HL-60 (cell line): ENCODE measurements around the gene ADH1C.

ENCODE experiments used
- DNase-seq, 2 experiments: peaks; one replicate each; pipeline ENCODE4 v3.0.0-alpha.2; 2010 to 2020; ENCODE audit warnings: low read depth in 1 of 2, low spot score in 1 of 2
- H3K27ac ChIP-seq: fragments of 250-450 bp; sonication (Bioruptor Pico); replicated peaks from 2 replicates; pipeline ENCODE4 v1.5.1; 2020; ENCODE audit warnings: mild to moderate bottlenecking, moderate library complexity
- H3K27me3 ChIP-seq: fragments of 250-450 bp; sonication (Bioruptor Pico); 2 replicates; pipeline ENCODE4 v1.5.1; 2021; ENCODE audit warnings: mild to moderate bottlenecking, moderate library complexity; ENCODE audit not compliant: insufficient read depth, poor library complexity, severe bottlenecking
- H3K4me3 ChIP-seq: replicated peaks from 2 replicates; pipeline ENCODE4 v1.5.1; 2011; ENCODE audit warnings: mild to moderate bottlenecking, control low read depth, low read length; ENCODE audit not compliant: insufficient read depth
- CTCF ChIP-seq: IDR thresholded peaks from one replicate; pipeline ENCODE4 v1.5.1; 2011; ENCODE audit warnings: low read length, control low read depth, inconsistent platforms; ENCODE audit not compliant: insufficient read depth
- GABPA ChIP-seq: IDR thresholded peaks from 2 replicates; pipeline ENCODE4 v1.6.1; 2012; ENCODE audit warnings: low read depth
- POLR2AphosphoS5 ChIP-seq: IDR thresholded peaks from 2 replicates; pipeline ENCODE4 v1.6.1; 2012; ENCODE audit warnings: low read depth
- SPI1 ChIP-seq: IDR thresholded peaks from 2 replicates; pipeline ENCODE4 v1.6.1; 2012; ENCODE audit warnings: low read depth, mild to moderate bottlenecking, borderline replicate concordance
- TF ChIP-seq, protein P1 (sequence below): IDR thresholded peaks from 2 replicates; pipeline ENCODE4 v1.6.1; 2012; ENCODE audit warnings: low read depth; ENCODE audit not compliant: insufficient replicate concordance

The ADH1C gene

GRCh38 chr4:99334880-99335279, 17.7 kb downstream of the ADH1C start:
- no peaks in the 10 kb centered on the region for H3K27me3 ChIP-seq
- no peak overlapping the region for H3K4me3 ChIP-seq
- TF ChIP-seq GABPA: no peak
- no peak for TF ChIP-seq SPI1
- no peak for TF ChIP-seq CTCF
- TF ChIP-seq, protein P1, sequence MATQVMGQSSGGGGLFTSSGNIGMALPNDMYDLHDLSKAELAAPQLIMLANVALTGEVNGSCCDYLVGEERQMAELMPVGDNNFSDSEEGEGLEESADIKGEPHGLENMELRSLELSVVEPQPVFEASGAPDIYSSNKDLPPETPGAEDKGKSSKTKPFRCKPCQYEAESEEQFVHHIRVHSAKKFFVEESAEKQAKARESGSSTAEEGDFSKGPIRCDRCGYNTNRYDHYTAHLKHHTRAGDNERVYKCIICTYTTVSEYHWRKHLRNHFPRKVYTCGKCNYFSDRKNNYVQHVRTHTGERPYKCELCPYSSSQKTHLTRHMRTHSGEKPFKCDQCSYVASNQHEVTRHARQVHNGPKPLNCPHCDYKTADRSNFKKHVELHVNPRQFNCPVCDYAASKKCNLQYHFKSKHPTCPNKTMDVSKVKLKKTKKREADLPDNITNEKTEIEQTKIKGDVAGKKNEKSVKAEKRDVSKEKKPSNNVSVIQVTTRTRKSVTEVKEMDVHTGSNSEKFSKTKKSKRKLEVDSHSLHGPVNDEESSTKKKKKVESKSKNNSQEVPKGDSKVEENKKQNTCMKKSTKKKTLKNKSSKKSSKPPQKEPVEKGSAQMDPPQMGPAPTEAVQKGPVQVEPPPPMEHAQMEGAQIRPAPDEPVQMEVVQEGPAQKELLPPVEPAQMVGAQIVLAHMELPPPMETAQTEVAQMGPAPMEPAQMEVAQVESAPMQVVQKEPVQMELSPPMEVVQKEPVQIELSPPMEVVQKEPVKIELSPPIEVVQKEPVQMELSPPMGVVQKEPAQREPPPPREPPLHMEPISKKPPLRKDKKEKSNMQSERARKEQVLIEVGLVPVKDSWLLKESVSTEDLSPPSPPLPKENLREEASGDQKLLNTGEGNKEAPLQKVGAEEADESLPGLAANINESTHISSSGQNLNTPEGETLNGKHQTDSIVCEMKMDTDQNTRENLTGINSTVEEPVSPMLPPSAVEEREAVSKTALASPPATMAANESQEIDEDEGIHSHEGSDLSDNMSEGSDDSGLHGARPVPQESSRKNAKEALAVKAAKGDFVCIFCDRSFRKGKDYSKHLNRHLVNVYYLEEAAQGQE: no peak
- TF ChIP-seq POLR2AphosphoS5: no peak
- no peak for DNase-seq
- no peak overlapping the region for H3K27ac ChIP-seq

GRCh38 chr4:99330648-99331047, 21.9 kb downstream of the ADH1C start:
- H3K27ac ChIP-seq: no peak overlapping the region
- H3K4me3 ChIP-seq: no peak overlapping the region
- H3K27me3 ChIP-seq: no peaks in the 10 kb centered on the region
- no peak for DNase-seq
- no peak for TF ChIP-seq CTCF
- TF ChIP-seq POLR2AphosphoS5: no peak
- TF ChIP-seq, protein P1: no peak
- TF ChIP-seq SPI1: no peak
- TF ChIP-seq GABPA: no peak

GRCh38 chr4:99329876-99330275, 22.7 kb downstream of the ADH1C start:
- Histone ChIP-seq H3K4me3 (no peak overlapping the region), H3K27me3 (no peaks in the 10 kb centered on the region), H3K27ac (no peak overlapping the region)
- TF ChIP-seq CTCF (no peak), SPI1 (no peak), POLR2AphosphoS5 (no peak), GABPA (no peak)
- TF ChIP-seq, protein P1: no peak
- DNase-seq: no peak
